HK-2 (cell line): ENCODE data around the gene SSH2.

ENCODE experiments used
- DNase-seq: peaks from one replicate; pipeline ENCODE4 v3.0.0-alpha.2; 2018; ENCODE audit not compliant: unreplicated experiment

Gene SSH2

DNA sequence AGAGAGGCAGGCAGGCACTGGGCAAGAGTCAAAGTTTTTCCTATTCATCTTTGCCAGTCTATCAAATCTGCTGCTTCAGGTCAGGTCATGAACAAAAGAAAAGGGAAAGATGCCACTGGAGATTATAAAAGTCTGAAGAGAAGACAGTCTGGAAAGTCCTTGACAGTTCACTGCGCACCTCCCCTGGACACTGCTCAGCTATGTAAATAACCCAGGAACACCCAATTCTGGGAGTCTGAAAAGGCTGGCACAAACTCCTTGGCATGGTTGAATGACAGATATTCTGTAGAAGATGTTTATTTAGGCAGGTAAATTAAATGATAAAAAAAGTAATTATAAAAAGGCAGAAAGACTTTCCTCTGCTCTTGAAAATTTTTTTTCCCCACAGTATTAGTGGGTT, 302.1 kb downstream of the SSH2 start:
- no peak for DNase-seq

DNA sequence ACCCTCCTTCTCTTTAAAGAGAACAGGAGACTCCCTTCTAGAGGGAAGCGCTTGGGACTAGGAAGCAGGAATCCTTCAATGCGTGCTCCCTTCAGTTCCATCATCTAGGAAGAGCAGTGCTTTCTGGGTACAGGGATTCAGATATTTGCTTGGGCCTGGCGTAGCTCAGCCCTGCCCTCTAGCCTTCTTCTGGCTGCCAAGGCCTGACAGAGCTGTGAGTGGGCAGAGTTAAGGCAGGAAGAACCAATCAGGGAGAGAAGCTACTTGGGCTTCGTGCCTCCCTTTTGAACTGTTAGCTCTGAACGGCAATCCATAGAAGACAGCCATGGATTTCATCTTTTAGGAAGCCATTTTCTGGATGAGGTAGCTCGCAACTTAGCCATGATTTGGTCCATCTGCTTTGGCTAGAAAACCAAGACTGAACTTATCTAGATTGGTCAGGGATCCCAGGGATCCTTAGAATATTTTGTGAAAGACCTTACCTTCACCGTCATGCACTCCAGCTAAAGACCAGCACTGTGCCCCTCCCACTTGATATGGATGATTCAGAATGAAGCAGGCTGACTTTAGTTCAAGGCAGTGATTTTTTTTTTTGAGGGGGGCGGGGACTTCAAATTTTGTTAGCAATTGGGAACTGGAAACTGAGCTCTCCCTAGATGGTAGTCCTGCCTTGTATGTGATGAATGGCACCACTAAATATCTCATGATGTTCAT, 304.8 kb downstream of the SSH2 start:
- no peak for DNase-seq

DNA sequence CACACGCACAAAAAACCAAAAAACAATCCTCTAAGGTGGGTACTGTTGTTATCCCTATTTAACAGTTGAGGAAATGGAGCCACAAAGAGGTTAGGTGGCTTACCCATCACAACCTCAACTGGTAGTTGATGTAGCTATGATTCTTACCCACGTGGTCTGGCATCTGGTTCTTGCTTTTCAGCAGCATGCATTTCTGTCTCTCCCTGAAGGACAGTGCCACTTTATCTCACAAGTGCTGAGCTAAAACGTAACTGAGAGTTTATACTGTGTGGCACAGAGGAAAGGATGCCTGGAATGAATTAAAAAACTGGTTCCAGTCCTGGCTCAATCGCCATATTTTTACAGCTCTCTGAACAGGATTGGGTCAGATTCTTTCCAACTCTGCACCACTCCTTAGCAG, 305.4 kb downstream of the SSH2 start:
- DNase-seq: no peak

DNA sequence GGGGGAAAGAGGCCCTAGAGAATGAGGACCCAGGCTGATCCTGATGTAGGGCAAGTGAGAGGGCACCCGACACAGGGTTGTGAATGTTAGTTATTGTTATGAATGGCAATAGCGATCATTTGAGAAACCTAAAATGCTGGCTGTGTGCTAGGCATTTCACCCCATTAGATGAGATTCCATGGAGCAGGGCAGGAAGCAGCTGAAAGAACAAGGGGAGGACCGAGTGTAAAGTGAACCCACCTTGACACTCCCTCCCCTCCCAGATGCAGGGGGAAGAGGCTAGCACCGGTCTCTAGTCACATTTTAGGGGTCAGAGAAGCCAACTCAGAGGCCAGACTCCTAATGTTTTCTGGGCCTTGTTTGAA, 306.8 kb downstream of the SSH2 start:
- no peak for DNase-seq

DNA sequence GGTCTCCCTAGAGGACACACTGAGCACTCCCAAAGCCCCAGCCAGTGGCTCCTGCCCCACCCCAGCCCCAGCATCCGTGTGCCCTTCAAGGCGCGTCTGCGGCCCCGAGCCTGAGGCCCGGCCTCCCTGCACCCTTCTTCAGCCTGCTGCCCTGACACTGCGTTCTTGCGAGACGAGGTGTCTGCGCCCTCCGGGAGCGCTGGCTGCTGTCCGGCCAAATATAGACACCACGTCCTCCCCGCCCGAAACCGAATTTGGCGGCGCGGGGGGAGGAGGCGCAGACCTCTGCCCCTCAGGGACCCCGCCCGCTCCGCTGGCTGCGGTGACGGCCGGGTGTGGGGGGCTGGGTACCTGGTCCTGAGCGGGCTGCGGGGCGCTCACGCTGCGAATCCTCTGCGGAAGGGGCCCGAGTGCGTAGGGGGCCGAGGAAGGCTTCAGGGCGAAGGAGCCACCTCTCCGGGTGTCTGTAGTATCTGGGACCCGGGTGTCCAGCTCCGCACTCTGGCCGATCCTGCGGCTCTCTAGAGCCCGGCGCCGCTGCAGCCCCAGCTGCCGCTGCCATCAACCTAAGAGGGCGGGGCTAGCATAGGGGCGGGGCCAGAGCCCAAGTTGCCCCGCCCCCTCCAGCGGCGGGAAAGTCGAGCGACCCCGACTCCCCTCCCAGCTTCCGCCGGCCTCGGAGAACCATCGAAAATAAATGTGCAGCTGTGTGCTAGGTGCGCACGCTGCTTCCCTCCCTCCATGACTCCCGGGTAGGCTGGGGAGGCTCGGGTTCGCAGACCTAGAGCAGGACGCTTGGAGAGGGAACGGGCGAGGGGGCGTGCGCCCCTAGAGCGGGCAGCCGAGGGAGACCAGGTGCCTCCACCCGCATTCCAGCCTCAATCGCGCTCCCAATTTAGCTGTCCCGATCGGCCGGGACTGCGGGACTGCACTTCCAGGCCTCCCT, 307.4 kb downstream of the SSH2 start, which contains the start of gene CORO6:
Gene CORO6 (minus strand): TSS at position 576 of the 946 bp plus-strand sequence. CDS start 1,491 bp downstream, outside the sequence.
- DNase-seq: peak; percentile 50

DNA sequence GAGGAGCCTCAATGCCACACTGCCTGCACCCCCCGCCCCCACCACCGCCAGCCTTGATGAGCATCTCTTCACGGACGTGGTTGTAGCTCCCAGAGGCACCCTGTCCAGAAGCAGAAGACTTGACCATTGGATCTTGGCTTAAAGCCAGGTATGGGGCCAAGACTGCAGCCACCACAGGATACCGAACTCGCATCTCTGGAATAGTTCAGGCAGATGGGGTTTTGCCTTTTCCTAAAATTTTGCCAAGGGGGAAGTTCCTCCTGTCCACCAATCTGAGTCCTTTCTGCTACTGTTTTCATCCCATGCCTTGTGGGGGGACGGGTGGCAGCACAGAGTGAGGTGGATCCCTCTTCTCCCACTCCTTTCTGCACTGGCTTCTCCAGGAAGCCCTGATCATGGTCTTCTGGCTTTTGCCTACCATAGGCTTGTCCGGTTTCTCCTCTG, 308.3 kb downstream of the SSH2 start:
- DNase-seq: no peak

DNA sequence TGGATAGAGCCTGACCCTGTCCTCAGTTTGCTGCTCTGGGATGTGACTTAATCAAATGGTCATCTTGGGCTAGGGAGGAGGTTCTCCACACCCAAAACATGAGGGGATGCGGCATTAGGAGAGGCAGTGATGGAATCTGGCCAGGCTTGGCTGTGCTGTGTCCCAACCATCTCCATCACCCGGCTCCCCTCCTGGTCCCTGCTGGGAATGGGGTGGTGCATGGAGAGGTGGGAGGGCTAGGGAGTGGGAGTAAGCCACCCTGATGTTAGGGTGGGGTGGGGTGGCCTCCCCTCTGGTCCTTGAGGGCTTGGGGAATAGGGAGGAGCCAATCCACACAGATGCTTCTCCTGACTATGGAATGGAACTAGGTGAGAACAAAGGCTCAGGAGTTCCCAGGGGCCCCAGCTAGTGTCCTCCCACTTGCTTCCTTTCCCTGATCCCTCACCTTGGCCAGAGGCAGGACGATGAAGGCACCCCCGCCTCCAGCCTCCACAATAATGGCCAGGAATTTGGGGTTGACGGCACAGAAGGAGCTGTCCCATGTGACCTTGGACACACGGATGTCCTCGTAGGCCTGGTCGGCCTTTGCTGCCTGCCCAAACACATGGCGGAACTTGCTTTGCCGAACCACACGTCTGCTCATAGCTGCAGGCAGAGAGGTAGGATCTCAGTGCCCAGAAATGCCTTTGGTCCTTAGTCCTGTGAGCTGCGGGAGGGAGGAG, 309.1 kb downstream of the SSH2 start:
- DNase-seq: no peak

DNA sequence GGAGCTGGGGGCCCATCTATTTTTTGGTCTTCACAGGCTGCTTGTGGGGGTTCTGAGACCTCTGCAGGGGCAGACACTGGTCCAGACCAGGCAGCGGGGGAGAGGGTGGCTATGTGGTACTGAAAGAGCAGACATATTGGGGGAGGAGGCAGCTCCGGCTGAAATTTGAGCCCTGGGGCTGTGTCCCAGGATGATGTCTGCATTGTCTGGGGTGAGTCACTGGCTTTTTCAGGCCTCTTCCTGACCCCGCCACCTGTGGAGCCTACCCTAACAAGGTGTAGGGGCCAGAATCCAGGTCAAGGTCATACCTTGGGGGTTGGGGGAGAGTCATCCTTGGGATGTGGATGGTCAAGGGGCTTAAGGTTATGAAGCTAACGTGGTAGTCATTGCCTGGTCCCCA, 309.8 kb downstream of the SSH2 start:
- peak; percentile 45 for DNase-seq

DNA sequence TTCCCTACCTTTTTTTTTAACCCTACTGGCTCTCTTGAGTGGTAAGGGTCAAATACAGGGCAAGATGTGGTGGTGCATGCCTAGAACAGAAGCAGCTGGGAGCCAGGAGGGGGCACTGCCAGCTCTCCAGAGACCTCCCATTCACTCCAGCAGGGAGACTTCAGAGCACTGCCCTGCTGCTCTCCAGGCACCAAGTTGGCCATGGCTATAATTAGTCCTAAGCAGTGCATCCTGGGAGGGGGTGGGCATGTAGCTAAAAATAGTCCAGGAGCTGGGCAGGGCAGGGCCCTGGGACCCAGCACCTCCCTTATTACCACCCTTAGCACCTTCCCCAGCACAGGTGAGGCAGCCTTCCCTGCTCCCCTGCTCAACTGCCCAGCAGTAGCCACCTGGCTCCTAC, 310.8 kb downstream of the SSH2 start:
- no peak for DNase-seq

DNA sequence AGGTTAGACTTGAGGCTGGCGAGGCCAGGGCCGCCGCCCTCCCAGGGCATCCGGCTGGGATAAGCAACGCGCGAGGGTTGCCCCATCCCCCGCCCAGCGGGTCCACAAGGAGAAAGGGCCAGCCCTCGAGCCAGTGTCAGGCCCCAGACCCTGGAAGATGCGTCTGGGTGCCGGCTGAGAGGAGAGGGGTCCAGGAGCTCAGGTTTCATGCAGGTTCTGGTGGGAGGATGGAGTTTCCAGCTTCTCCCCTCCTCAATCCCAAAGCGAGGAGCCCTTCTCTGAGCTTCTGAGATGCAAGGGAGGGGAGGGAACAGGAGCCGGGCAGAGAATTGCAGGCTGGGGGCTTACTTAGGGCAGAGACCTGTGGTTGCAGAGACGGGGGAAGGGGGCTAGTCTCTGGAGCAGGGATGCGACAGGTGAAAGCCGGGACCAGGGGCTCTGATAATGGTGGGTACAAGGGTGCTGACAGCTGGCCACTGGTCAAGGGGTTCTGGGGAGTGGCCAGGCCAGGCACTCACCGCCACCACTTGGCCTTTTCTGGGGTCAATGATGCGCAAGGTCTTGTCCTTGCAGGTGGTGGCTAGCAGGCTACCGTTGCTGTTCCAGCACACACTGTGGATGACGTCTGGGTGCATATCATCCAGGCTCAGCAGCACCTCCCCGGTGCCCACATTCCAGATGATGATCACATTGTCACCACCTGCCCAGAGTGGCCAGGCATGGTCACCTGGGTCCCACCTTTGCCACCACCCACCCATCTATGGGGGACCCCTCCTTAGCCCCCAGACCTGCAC, 311.6 kb downstream of the SSH2 start:
- no peak for DNase-seq

DNA sequence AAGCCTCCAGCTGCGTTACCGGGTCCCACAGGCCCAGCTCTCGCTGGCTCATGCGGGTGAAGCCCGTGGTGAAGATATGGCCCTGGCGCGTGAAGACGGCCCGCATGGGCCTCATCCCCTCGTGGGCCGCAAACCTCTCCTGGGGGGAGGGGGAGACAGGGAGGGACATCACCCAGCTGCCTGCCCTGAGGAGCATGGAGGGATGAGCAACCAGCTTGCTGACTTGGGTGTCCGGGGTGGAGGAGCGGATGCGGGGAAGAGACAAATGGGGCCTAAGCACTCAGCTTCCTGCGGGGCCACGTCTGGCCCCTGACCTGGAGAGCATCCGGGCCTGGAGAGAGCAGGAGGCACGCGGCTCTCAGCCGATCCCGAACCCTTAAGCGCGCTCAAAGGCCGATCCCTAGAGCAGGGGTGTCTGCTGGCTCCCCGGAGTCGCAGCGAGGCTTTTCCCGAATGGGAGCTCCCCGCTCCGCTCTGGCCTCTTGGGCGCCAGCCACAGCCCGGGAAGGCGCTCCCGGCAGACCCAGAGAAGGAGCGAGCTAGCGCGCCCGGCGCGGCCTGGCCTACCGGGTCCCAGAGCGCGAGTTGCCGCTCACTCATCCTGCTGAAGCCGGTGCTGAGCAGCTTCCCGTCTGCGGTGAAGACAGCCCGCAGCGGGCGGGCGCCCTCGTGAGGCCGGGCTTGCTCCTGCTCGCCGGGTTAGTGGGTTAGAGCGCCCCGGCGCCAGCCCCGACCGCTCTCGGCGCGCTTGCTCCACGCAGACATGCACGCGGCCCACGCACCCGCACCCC, 312.4 kb downstream of the SSH2 start:
- peak; percentile 82 for DNase-seq

DNA sequence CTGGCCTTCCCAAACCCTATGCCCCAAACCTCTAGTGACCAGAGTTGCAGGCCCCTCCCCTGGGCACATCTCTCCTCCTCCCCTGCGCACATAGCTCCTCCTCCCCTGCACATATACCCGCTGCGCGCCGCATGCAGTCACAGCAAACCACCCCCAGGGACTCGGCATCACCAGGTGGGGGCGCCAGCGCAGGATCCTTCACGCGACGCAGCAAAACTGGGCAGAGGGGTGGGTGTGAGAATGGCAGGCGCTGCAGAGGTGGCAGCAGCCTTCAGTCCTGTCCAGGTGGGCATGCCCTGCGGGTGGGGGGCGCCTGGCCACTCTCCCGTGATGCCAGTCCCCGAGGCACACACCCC, 312.9 kb downstream of the SSH2 start:
- peak; percentile 85 for DNase-seq

DNA sequence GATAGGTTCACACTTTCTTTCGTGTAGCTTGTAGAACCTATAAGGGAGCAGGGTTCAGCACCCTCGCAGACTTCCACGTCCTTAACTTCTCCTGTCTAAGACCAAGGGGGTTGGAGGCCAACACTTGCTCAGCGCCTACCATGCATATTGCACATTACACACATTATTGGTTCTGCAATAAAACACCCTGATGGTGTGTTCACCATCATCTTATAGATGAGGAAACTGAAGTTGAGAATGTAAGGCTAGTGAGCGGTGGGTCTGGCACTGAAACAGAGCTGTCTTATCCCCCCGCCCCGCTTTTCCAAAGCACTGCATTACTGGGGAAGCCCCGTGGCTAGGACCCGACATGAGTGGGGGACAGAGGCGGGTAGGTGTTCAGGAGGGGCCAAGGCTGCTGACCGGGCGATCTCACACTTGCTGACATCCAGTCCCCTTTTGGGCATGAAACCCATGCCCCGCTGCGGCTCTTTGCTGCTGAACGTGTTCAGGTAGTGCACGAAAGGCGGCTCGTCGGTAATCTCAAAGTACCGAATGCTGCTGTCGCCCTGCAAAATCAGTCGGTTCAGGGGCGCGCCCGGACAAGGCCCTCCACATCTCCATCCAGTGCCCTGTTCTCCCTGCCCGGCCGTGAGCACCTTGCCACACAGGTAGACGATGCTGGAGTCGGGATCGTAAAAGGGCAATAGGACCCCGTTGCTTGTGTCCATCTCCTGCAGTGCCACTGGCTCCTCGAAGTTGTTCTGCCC, 313.6 kb downstream of the SSH2 start:
- DNase-seq: no peak

DNA sequence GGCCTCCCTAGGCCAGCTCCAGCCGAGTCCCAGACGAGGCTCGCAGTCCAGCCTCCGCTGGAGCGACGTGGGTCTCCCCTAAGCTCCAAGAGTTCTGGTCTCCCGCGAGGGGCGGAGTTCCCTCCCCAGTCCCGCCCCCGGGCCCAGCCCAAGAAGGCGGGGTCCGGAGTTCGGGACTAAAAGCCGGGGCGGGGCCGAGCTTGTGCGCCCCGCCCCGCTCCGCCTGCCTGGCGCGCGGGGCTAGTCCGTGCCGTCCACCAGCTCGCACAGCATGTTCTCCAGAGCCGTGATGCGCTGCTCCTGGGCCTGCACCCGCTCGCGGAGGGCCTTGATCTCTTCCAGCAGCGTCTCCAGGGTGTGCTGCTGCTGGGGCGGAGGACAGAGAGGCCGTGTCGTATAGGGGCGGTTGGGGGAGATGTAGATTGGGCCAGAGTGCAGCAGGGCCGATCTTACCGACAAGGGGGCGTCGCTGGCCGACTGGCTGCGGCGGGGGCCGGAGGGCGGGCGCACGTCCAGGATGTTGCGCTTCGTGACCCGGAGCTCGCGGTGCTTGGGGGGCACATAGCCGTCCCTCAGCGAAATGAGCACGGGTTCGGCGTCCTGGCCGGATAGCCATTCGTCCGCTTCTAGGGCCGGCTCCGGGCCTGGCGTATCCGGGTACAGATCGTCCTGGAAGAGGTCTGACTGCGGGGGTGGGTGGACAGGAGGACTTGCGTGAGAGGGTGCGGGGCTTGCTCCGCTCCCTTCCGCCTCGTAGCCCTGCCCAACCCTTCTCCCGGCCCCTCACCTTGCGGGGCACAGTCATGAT, 314.3 kb downstream of the SSH2 start:
- DNase-seq: no peak

DNA sequence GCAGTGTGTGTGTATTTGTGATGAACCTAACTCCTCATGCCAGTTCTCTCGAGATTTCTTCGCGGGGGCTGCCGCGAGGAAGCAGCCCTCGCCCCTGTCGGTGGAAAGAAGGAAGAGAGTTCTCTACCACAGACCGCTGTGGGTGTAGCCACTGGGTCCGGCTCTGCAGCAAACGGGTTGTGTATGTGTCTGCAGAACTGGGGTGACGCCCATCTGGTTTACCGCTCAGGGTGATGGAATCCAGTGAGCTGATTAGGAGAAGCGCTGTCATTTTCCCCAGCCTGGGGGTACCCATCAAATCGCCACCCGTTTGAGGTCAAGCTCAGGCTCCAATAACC, 315.0 kb downstream of the SSH2 start:
- no peak for DNase-seq

DNA sequence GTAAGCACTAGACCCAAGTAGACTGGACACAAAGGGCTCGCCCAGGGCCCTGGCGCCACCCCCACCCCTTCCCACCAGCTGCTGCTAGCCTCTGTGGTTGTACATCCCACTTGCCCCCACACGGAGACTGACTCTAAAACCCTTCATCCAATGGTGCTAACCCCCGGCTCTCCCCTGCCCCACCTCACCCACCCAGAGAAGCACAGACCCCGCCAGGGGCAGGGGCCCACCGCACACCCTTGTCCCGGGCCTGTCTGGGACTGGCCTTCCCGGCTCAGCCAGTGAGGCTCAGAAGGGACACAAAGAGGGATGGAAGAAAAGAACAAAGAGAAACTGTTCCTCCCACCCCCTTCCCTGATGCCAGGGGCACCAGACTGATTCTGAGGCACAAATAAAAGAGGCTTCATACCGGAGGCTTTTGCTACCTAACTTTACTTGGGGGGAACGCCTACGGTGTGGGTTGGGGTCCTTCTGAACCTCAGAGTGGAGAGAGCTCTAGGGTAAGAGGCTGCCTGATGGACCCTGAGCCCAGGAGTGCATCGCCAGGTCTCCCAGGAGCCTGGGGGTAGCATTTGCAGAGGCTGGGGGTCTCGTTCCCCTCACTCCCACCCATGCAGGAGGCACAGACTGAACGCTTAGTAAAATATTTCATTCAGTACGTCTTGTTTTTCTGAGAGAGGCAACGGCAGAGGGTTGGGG, 315.5 kb downstream of the SSH2 start:
- DNase-seq: no peak

DNA sequence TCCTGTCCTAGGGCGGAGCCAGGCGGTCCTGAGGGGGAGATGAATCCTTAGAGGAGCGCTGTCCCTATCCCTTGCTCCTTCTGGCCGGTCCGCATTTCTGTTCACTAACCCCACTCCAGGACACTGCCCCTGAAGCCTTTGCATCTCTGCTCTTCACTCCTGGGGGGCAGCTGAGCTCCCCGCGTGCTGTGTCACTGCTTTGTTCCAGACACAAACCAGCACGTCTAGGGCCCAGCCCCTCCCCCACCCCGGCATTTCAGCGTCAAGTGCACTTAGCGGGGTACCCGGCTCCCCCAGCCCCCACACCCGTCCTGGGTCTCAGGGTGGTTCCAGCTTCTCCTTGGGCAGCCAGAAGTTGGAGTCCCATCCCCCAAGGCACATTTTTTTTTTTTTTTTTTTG, 316.2 kb downstream of the SSH2 start:
- DNase-seq: no peak

DNA sequence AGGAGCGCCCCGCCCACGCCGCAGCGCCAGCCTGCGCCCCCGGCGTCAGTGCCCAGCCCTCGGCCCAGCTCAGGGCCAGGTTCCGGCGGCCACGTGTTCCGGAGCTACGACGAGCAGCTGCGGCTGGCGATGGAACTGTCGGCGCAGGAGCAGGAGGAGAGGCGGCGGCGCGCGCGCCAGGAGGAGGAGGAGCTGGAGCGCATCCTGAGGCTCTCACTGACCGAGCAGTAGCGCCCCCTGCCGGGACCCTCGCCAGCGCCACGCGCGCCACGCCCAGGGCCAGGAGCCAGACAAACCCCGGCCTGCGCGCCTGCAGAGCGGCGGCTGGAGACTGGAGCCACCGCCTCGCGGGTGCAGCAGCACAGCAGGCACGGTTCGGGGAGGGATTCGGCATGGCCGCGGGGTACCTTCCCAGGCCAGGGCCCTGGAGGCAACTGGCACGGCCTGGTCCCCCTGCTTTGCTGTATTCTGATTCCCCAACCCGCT, 316.6 kb downstream of the SSH2 start:
- no peak for DNase-seq
